ENCODE measurements around the gene WDR20.

DNA sequence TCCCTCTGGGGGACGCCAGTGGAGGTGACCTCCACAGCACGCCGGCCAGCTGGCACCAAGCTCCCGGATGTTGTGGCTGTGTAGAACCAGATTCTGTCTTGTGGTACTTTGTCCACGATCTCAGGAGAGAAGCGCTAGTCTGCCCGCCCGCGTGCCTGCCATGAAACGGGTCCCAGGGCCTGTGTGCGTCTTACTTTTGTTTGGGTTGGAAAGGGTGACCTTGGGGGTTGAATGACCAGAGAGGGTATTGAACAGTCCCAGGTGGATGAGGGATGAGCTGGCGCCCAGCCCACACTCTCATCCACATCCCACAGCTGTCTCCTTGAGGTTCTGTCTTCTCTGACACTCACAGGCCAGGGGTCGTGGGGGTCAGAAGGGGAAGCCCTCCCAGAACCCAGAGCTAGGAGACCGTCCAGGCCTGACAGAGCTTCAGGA is 78.3 kb downstream of the WDR20 start:
- TF ChIP-seq, protein P1, sequence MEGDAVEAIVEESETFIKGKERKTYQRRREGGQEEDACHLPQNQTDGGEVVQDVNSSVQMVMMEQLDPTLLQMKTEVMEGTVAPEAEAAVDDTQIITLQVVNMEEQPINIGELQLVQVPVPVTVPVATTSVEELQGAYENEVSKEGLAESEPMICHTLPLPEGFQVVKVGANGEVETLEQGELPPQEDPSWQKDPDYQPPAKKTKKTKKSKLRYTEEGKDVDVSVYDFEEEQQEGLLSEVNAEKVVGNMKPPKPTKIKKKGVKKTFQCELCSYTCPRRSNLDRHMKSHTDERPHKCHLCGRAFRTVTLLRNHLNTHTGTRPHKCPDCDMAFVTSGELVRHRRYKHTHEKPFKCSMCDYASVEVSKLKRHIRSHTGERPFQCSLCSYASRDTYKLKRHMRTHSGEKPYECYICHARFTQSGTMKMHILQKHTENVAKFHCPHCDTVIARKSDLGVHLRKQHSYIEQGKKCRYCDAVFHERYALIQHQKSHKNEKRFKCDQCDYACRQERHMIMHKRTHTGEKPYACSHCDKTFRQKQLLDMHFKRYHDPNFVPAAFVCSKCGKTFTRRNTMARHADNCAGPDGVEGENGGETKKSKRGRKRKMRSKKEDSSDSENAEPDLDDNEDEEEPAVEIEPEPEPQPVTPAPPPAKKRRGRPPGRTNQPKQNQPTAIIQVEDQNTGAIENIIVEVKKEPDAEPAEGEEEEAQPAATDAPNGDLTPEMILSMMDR (IDR thresholded peaks at IDR 0.05): no peak
- no peak for TF ChIP-seq EZH2 (IDR thresholded peaks at IDR 0.05; ENCODE audit: borderline replicate concordance, insufficient read depth, low read depth, low read length, poor library complexity, severe bottlenecking)
